ENCODE measurements around the gene LYRM4.

The LYRM4 gene

GRCh38 chr6:5116243-5116991 is 144.3 kb downstream of the LYRM4 start:
- DNase-seq, result no peak

DNA sequence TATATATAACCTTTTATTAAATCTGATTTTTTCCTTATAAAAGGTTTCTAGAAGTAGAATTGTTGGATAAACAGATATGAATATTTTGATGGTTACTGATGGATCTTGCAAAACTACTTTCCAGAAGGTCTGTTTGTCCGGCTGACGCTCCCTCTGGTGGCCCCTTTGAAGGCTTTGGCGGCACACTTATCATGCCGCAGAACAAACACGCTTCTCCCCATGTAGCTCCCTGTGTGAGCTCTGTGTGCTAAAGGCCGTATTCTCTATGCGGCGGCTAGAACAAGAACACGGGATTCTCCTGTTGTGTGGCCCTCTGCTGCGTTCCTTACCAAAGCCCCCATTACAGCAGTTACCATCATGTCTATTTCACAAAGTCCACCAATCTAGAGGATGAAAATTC is 145.6 kb downstream of the LYRM4 start:
- DNase-seq, result no peak

GRCh38 chr6:5113096-5113495 is 147.7 kb downstream of the LYRM4 start:
- no peak for DNase-seq

DNA sequence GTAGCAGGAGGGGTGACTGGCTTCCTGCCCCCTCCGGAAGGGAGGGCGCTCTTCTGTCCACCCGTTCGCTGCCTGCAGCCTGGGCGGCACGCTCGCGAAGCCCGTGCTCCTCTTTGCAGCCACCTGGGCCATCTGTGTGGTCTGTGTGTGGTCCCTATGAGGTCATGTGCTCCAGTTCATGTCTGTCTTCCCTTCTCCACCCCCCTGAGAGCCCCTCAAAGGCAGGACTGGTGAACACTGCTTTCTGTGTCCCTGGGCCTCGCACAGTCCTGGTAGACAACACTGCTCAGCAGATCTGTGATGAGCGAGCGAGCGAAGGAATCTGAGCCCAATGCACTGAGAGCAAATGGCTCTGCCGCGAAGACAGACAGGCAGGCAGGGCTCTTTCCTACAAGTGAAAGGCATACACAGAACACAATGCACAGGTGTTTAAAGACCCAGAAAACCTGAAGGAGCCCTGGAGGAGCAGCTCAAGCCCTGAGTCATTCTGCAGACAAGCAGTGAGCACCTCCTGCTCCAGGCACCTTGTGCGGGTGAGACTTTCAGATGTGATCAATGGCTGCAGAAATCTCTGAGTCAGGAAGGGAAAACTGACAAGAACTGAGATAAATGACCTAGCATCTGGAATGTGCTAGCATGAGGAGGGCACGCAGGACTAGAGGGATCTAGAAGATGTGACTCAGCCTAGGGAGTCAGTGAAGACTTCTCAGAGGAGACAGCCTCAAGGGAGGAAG is 148.5 kb downstream of the LYRM4 start:
- DNase-seq, result no peak

GRCh38 chr6:5111626-5112025 is 149.1 kb downstream of the LYRM4 start:
- no peak for DNase-seq

DNA sequence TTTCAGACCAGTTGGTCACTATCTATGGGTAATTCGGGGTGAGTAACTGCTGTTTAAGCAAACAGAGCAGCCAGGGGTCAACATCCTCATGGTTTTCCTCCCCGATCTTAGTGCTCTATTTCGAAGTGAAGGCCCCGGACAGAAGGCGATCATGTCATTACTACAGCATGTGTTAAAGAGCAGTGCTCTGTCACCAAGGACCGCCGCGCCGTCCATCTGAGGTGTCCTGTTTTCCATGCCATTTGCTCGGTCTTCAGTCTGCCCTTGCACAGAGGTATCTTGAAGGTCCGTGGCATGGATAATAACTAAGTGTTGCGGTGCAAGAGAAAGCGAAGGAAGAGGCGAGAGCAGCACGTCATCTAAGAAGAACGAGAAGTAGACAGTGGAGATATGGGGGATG is 150.5 kb downstream of the LYRM4 start:
- DNase-seq, result no peak

- DNase-seq, result no peak
These were observed 151.3 kb downstream of the LYRM4 start for GRCh38 chr6:5109436-5109835.

DNA sequence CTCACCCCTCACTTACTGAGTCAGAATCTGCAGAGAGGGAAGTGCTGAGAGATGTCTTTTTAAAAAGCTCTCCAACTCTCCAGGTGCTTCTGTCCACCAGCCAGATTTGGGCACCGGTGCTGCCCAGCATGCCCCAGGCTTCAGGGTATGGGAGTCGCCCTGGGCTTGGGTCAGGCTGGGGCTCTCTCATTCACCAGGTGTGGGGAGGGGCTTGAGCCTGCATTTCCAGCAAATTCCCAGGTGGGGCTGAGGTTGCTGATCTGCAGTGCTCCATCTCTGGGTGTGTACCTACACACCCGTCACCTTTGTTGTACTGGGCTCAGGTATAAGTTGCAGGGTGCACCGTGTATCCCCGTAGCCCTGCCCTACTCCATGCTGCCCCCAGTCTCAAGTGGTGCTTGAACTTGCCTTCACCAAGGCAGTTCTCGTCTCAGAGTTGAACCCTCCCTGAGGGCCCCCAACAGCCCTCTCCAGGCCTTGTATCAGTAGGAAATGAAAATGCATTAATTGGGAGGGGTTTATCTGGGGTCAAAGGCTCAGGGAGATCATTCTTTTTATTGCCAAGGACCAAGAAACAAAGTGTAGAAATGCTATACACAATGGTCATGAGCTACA is 152.1 kb downstream of the LYRM4 start:
- DNase-seq, result no peak

- DNase-seq, result no peak
These were observed 152.7 kb downstream of the LYRM4 start for GRCh38 chr6:5108068-5108467.

DNA sequence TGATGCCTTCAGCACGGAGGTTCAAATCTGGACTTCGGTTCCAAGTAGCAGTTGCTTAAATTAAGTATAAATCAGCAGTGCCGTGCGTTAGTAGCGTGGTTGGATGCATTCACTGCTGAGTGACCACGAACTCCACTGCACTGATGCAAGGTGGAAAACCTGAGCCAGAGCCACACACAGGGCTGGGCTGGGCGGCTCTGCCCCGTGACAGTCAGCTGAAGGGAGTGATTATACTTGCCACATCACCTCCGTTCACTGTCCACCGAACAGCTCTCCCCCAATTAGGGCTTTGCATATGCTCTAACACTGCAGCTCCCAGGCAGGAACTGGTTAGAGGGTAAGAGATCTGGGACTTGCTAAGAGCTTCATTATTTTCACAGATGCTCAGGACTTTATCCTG is 153.4 kb downstream of the LYRM4 start:
- no peak for DNase-seq

GRCh38 chr6:5105146-5105545 is 155.6 kb downstream of the LYRM4 start:
- DNase-seq, result no peak

DNA sequence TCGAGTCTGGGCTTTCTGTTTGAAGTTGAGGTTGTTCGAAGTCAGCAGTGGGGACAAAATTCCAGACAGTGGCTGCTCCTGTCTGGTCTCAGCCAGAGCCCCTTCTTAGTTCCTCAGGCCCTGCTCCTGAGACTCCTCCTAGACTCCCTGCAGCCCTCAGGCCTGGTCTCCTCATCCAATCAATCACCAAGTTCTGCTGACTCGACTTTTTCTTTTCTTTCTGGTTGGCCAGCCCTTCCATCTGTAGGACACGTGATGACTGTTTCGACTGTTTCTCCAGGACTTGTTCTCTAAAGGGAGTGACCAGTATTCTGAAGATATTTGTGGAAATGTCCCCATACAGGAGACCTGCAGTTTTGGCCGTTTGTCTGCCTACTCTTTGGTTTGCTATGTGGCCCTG is 156.1 kb downstream of the LYRM4 start:
- no peak for DNase-seq

DNA sequence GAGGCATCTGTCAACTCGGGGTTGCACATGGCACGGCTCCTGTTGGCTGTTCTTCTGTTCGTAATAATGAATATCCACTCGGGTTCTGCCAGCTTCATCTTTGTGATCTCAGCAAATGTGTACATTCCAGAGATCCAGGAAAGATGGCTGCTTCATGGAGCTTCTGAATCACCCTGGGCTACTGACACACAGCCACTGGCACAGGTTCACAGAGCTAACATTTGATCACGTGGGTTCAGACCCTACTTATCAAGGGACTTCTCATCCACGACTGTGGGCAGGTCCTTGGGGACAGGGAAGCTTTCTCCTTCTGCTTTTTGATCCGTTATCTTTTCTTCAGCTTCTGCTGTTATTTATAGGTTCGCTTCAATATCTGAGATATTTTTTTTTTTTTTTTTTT is 157.5 kb downstream of the LYRM4 start:
- no peak for DNase-seq

DNA sequence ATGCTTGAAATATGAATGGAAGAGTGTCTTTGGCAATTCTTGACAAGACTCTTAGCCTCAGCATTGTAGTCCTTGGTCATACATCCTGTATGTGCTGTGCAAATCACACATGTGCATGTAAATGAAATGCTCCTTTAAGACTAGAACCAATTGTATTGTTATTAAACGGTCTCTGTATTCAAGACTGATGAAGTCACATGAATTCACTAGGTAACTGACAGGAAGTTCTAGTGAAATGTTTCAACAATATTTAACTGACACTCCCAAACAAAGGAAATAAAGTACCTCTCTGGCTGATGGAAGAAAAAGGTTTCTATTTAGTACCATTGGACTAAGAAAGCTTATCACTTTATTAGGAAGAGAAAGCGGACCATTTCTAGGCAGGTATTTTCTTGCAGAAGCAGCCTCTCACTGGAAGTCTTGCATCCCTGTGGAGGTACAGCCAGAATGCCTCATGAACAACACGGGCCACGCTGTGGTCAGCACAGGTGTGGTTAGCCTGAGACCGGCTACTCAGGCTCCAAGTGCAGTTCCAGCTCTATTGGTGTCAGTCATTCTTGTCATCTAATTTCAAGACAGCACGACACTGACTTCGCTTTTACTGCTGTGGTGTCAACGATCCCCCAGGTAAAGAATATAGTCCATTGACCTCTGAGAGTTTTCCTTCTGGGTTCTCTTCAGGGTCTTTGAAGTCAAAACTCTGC is 158.3 kb downstream of the LYRM4 start:
- DNase-seq, result no peak

GRCh38 chr6:5100806-5101205 is 159.9 kb downstream of the LYRM4 start:
- DNase-seq, result no peak

DNA sequence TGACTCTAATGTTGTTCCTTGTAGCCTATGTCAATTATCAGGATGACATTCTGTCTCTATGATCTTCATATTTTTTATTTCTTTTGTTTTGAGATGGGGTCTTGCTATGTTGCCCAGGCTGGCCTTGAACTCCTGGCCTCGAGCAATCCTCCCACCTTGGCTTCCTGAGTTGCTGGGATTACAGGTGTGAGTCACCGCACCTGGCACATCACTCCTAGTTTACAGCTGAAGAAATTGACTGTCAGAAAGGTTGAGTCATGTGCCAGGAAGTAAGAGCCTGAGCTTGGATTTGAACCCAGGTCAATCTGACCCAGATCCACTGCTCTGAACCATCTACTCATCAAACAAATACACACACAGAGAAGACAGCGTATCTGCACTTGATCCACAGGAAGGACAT is 161.2 kb downstream of the LYRM4 start:
- DNase-seq, result no peak

DNA sequence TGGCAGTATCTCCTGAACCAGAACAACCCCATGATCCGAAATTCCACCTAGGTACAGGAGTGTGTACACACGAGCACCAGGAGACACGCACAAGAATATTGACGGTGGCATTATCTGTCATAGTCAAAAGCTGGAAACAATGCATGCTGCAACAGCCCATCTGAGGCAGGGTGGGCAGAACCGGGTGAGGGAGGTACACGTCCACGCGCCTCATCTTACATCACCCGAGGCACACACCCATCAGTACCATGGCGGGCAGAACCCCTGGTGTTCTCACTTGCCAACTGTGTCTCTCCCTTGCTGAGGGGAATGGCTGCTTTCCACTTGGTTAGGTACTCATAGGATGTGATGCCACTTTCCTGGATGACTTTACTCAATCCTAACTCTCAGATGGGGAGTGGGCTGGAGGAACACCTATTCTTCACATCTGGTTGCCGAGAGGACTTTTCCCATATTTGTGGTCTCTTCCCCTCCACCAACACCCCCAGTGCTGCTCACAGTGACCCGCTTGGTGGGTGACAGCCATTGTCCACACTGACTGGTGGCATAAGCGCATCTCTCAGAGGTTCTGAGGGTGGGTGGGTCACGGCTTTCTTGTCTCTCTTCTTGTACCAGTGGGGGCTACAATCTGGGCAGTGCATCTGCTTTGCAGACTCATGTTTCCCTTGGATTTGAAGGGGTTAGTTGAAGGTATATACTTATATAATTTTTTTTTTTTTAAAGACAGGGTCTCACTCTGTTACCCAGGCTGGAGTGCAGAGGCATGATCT is 162.1 kb downstream of the LYRM4 start:
- DNase-seq, result no peak

DNA sequence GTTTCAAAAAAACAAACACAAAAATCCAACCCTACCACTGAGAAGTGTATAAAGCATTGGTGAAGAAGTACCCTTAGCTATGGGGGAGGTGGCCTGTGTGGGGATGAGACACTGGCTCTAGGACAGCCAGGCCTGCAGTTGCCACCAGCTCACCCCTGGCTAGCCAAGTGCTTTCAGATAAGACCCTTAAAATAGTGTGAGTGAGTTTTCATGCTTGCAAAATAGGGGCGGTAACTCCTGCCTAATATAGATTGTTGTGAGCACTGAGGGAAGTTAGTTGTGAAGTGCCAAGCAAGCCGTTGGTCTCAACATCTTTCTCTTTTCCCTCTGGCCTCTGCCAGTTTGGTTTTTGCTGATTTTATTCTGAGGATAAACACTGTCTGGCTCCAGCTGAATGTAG is 164.3 kb downstream of the LYRM4 start:
- no peak for DNase-seq

GRCh38 chr6:5095236-5095635 is 165.5 kb downstream of the LYRM4 start:
- no peak for DNase-seq

DNA sequence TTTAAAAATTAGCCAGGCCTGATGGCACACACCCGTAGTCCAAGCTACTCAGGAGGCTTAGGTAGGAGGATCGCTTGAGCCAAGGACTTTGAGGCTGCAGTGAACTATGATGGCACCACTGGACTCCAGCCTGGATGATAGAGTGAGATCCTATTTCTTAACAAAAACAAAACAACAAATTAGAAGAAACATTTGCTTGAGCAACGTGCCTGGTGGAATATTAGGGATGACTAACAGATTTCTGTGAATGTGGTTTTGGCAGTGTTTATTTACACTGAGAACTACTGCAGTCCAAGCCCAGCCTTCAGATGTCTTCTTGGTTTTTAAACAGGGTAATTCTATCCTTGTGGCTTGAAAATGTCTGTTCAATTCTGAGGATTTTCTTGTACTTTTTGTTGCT is 166.4 kb downstream of the LYRM4 start:
- DNase-seq, result no peak

DNA sequence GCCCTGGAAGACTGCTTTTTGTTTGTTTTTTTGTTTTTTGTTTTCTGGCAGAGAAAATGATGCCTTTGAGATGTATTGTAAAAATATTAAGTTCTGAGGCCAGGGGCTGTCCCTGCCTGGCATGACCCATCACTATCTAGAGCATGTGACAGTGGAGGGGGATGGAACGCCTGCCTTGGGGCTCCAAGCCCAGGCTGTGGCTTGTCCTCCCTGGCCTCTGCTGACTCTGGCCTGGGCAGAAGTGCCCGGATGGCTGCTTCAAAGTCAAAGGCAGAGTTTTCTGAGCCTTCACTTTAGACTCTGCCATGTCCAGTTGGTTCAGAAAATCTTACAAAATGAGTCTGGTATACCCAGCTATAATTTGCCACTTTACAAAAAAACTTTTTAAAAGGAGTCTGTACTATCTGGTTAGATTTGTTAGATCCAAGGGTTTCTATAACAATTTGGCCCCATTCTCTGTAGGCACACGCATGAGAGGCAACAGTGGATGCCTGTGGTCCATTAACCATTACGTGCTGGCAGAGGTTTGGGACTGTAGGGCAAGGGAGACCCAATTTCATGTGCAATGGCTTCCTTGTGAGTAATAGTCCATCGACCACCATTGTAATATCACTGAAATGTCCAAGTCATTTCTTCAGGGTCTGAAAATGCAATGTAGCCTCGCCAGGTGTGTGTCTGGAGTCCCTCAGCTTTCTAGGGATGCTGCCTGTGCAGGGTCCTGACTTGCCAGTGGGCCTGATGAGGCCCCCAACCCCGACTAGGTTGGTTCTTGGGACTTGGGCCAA is 167.3 kb downstream of the LYRM4 start:
- no peak for DNase-seq

All from T-helper 1 cell (primary cell).